Ecto neural progenitor cell (in vitro differentiated cells): ENCODE data around the gene KRTAP10-3.

Experiments used
- DNase-seq: peaks from one replicate; pipeline ENCODE4 v3.0.0-alpha.2; 2018; ENCODE audit warnings: low spot score

Gene KRTAP10-3

DNA sequence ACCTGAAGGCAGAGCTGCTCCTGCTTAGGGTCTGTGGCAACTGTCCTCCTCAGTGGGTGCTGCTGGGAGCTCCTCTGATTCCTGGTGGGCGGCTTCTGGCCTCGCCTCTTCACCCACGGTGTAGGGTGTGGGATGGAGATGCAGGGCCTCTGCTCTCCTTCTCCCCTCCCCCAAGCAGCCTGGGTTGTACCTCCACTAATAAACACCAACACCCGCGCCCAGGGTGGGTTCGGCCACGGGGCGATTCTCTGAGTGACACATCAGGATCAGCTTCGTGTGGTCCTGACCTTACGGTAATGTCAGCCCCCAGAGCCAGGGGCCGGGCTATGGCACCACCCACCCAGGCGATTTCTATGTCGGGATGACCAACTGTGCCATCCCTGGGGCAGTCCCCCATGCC lies 42.3 kb downstream of the KRTAP10-3 start:
- DNase-seq = no peak

DNA sequence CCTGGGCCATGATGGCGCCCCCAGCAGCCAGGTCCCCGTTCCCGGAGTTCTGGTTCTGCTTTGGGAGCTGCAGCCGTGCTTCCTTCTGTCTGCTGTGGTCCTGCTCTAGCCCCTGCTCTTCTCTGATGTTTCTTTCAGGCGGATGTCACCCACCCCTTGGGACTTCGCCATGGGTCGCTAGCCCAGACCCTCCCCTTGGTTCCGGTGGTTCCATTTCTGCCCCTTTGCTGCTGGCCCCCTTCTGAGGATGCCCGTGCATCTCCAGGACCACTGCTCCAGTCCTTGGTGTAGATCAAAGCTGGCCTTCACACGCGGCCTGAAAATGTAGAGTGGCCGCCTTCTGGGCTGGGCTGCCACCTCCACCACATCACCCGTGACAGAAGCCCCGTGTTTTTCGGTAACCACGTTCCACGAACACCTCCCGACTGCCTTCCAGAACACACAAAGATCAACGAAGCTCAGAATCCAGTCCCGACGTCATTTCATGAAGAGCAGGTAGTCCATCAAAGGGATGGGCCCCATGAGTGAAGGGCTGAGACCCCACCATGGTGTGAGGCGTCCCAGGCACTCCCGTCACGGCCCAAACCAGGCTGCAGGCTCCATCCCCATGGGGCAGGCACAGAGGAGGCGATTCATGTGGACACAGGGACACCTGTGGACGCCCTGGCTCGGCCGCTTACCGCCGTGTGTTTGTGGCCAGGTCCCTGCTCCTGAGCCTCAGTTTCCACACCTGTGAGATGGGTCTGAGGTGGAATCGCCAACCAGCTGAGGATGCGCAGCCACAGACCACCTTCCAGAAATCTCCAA lies 43.0 kb downstream of the KRTAP10-3 start:
- DNase-seq = no peak

DNA sequence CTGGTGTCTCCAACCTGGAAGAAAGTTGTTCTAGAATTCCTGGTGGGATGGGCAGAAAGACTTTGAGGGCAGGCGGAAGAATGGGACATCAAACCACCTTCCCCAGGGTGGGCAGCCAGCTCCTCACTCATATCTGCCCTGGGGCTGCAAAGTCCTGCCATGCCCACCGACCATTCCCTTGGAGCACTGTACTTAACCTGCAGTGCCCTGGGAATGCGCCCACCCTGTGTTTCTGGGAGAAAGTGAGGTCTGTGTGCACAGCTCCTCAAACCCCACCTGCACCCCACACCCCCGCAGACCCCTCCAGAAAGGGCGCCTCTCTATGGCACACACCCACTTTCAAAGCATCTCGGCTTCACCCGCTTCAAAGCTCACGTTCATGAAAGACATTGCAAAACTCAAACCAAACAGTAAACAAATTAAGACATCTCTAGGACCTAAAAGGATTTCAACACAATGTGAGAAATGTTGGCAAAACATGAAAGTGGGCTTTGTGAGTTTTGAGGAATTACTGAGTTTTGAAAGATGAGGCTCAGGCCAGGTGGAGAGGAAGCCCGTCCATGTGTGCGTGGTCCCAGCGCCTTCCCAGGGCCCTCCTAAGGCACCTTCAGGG lies 43.7 kb downstream of the KRTAP10-3 start:
- no peak for DNase-seq

DNA sequence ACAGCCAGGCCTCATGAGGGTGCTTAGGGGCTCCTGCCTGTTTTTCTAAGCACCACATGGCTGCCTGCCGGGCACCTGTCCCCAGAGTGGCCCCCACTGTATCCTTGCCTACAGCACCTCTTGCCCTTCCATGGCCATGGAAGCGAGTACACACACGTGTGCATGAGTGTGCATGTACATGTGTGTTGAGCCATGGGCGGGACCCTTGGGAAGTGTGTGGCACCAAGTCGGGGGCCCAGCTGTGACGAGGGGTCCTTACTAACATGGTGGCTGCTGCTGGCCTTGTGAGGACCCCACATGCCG lies 44.4 kb downstream of the KRTAP10-3 start:
- no peak for DNase-seq

DNA sequence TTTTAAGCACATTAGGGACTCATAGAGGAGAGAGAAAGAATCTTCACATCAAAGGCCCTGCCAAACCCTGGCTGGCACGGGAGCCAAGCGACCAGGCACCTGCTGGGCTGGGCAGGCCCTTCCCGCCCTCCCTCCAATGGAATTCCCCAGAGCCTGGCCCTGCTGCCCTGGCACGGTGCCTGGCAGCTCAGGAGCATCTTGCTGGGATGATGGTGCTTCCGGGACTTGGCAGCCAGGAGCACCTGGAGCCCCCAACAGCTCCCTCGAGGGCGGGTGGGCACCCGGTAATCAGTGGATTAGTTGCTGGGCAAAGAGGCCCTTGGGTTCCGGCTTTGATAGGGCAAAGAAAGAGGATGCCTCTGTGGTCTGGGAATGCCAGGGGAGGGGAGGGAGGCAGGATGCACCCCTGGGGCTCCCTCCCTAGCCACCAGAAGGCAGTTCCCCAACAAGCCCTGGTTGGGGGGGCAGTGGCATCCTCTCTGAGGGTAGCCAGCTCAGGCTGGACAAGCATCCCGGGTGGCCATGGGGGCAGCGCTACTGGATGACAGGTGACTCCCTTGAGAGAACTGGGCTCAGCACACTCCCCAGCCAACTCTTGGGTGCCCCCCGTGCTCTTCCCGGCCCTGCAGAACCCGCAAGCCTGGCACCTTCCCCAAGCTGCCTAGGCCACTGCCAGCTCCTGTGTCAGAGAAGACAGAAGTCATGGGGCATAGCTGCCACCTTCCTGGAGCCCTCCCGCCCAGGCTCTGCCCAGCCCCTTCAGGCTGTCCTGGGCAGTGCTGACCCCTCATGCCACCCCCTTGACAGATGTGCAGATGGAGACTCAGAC lies 45.0 kb downstream of the KRTAP10-3 start:
- DNase-seq = no peak

DNA sequence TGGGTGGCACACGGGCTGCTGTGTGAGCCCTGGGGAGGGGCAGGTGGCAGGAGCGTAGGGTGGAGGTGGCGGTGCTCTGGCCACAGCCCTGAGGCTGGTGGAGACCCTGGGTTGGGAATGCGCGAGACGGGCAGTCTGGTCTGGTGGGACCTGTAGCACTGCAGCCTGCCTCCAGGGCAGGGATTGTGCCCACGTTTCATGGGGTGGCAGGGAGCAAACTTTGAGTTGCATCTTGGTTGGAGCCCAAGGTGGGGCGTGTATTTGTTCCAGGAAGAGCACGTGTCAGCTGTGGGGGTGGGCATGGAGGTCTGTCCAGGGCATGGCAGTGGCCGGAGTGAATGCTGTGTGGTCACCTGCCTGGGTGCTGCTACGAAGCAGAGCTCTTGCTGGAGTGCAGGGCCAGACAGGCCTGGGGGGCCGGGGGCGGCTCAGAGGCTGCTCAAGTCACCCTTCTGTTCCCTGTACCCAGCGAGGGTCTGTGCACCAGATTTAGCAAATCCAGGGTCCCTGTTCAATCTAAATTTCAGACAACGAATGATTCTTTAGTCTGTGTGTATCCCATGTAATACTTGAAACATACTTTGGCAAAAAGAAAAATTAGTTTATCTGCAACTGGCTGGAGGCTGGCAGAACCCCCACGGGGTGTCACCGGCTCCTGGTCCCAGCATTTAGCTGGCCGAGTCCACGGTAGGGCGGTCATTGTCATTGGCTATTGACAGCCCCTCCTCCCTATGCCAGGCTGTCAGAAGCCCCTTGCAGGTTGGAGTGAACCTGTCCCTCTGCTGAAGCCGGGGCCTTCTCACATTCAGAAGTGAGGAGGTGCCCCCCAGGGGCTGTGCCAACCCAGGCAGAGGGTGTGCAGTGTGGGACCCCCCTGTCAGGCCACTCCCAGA lies 45.9 kb downstream of the KRTAP10-3 start:
- no peak for DNase-seq

DNA sequence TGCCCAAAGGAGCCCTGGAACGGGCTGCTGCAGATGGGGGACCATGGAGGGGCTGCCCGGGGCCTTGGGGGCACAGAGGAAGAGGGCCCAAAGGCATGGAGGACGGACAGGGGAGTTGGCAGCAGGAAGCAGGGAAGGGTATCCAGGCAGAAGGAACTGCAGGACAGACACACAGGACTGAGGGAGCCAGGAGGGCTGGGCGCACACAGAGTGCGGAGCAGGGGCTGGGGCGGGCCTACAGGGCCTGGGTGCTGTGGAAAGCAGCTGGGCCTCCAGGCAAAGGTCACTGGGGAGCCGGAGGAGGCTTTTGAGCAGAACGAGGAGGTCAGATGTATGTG lies 46.7 kb downstream of the KRTAP10-3 start:
- no peak for DNase-seq

DNA sequence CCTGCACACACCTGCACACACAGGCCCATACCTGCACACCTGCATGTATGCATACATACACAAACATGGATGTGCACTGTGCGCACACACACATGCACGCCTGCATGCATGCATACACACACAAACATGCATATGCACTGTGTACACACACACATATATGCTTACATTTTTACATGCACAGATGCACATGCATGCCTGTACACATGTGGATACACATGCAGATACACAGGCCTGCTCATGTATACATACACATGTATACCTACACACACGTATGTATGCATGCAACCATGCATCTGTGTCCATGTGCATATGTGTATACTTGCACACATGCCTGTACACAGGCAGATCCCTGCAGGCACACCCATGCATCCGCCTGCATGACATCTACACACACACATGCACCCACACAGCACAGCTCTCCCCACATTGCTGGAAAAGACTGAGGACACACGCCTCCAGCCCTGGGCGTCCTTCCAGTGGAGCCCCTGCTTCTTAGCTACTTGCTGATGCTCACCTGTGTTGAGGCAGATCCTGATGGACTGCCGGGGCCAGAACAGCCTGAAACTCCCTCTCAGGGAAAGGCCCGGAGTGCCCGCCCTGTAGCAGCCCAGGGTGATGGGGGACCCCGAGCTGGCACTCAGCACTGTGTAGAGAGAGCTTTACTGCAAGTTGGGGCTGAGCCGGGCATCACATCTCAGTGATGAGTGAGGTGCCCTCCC lies 47.2 kb downstream of the KRTAP10-3 start:
- no peak for DNase-seq

DNA sequence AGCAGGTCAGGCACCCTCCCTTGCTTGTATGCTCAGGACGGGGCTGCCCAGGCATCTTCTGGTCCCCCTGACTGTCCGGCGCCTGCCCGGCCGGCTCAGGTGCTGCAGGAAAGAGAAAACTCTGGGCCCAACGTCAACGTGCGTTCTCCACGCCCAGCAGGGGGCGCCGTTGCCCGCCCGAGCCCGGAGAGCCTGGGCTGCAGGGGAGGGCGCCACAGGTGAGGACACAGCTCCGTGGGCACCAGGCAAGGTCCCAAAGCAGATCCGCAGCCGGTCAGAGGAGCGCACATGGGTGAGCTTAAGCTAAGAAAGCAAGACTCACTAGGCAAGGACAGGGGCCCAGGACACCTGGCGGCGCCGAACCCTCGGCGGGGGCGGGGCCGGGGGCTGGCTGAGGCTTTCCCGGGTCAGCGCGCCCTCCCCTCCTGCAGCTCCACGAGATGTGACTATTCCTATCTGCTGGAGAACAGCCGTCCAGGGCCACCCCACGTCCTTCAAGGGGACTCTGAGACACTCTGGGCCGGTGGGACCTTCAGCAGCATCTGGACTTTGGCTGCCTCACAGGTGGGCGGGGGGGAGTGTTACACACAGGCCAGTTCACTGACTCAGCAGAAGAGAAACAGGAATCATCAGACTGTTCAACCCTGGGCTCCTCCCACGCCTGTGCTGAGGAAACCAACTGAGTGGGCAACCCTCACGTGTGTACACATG lies 47.9 kb downstream of the KRTAP10-3 start:
- DNase-seq = peak; percentile 85

DNA sequence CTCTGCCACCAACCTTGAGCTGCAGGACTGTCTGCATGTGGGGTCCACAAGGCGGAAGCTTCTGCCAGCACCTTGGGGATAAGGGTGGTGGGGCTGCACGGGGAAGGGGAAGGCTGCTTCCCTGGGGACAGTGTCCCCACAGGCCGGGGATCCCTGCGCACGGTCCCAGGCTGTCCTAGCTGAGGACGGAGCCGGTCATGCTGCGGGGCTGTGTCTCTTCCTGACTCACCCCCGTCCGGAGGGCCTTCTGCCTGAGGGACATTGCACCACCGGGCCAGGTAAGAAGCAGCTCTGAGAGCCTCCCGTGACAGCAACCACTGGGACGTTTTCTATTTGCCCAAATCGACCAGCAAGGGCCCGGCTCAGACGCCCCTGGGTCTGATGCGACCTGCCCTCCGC lies 48.5 kb downstream of the KRTAP10-3 start:
- no peak for DNase-seq

DNA sequence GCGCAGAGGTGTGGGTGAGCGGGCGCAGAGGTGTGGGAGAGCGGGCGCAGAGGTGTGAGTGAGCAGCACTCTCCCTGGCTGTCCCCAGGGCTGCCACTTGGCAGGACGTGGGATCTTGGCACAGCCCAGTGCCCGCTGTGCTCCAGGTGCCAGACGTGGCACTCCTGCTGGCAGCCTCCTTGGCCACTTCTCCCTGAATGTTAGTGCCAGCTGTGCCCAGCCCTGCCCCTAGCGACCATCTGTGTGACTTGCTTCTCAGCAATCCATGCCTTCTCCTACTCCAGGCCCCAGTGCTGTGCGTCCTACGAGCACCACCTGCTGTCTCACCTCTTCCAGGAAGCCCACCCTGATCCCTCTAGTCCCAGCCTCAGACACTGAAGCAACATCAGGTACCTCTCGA lies 49.1 kb downstream of the KRTAP10-3 start:
- DNase-seq = no peak

DNA sequence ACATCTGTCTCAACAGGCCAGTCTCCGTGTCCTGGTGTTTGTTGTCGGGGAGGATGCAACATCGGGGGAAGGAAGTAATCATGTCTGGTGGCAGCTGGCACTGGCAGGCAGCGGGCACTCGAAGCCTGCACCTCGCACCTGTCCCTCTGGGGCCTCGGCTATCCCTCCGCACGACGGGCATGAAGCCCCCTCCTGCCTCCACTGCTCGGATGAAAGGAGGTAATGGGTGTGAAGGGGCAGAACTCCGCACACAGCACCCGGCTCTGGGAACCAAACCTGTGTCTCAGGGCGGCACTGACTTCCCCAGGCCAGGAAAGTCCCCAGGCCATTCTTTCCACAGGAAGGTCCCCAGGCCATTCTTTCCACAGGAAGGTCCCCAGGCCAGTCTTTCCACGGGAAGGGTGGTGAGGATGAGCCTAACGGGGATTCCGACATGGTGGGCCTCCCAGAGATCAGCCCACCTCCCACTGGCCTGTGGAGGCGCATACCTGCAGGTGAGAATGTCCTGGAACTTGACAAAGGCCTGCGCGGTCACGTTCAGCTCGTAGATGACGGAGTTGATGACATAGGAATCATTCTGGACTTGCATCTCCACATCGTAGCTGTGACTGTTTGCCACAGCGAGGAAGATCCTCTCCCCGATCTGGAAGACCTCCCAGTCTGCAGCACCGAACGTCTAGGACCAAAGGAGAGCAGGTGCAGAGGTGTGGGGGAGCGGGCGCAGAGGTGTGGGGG lies 49.7 kb downstream of the KRTAP10-3 start:
- DNase-seq = no peak

DNA sequence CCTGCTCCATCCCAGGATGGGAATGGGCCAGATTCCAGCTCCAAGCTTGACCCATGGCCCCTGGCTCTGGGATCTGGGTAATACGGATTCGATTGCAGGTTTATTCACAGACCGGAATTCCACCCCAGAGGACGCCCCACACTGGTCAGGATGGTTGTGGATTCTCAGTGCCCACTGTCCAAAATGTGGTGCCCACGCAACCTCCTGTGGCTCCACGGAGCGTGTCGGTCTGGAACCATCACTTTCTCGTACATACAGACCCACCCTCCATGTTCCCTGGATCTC lies 50.2 kb downstream of the KRTAP10-3 start:
- DNase-seq = no peak
